ENCODE data around the gene AUTS2.

GRCh38 chr7:70631718-70632117, 1033.4 kb downstream of the AUTS2 start:
- TF ChIP-seq ARID2 (IDR thresholded peaks at IDR 0.05) (no peak), SNRNP70 (optimal IDR thresholded peaks at IDR 0.05; ENCODE audit: low read depth, low read length) (no peak), ZNF316 (IDR thresholded peaks at IDR 0.05) (no peak)
